GM18868 (cell line): Measurements from ENCODE around the gene SCN5A.
A peak's percentile ranks its signal among the peaks of the same experiment; 100 is the strongest.

Experiments
- ATAC-seq: cut with Tn5 transposase; IDR thresholded peaks from one replicate; pipeline ENCODE4 v1.9.1; 2021; ENCODE audit warnings: mild to moderate bottlenecking, moderate library complexity; ENCODE audit not compliant: unreplicated experiment

The SCN5A gene

GRCh38 chr3:38545983-38546382, 103.5 kb downstream of the SCN5A start:
- ATAC-seq: no peak

- ATAC-seq: no peak
These were observed 103.9 kb downstream of the SCN5A start for GRCh38 chr3:38545550-38545949.

- no peak for ATAC-seq
These were observed 104.6 kb downstream of the SCN5A start for GRCh38 chr3:38544926-38545325.

- no peak for ATAC-seq
These were observed 105.9 kb downstream of the SCN5A start for GRCh38 chr3:38543586-38543985.

GRCh38 chr3:38542401-38543298, 106.8 kb downstream of the SCN5A start:
- no peak for ATAC-seq

GRCh38 chr3:38541806-38542205, 107.7 kb downstream of the SCN5A start:
- no peak for ATAC-seq

GRCh38 chr3:38538773-38539353, 110.6 kb downstream of the SCN5A start:
- no peak for ATAC-seq

- no peak for ATAC-seq
These were observed 112.8 kb downstream of the SCN5A start for GRCh38 chr3:38536671-38537070.

GRCh38 chr3:38534604-38535003, 114.9 kb downstream of the SCN5A start:
- ATAC-seq: no peak

GRCh38 chr3:38534180-38534579, 115.3 kb downstream of the SCN5A start:
- no peak for ATAC-seq

- no peak for ATAC-seq
These were observed 116.1 kb downstream of the SCN5A start for GRCh38 chr3:38533285-38533976.

- no peak for ATAC-seq
These were observed 117.0 kb downstream of the SCN5A start for GRCh38 chr3:38532529-38532928.

- ATAC-seq: no peak
These were observed 121.0 kb downstream of the SCN5A start for GRCh38 chr3:38528457-38528856.

GRCh38 chr3:38526792-38527191, 122.7 kb downstream of the SCN5A start:
- ATAC-seq: no peak

GRCh38 chr3:38524141-38524739, 125.2 kb downstream of the SCN5A start:
- no peak for ATAC-seq

- ATAC-seq: no peak
These were observed 127.5 kb downstream of the SCN5A start for GRCh38 chr3:38522002-38522401.

GRCh38 chr3:38521391-38521987, 128.0 kb downstream of the SCN5A start:
- ATAC-seq: peak; percentile 48

- no peak for ATAC-seq
These were observed 129.8 kb downstream of the SCN5A start for GRCh38 chr3:38519651-38520050.

GRCh38 chr3:38519000-38519399, 130.5 kb downstream of the SCN5A start:
- no peak for ATAC-seq

- no peak for ATAC-seq
These were observed 132.8 kb downstream of the SCN5A start for GRCh38 chr3:38516669-38517068.

- no peak for ATAC-seq
These were observed 134.1 kb downstream of the SCN5A start for GRCh38 chr3:38515367-38515766.
